Frontal cortex (tissue), 4 donors: ENCODE measurements around the gene LDLR. TPM values are rescaled to one million over a fixed set of nuclear protein-coding genes. Genes with fewer than 3 reads are reported as not detected.
"Not testable (repeated sequence)": the region's sequence is repeated elsewhere in the genome, so short reads cannot be mapped to it uniquely, and the experiment has no call there.

Experiments
- DNase-seq, 2 donors: peaks; one replicate each; pipeline ENCODE4 v3.0.0; 2012; ENCODE audit warnings: low spot score in 2 of 2
- FAIRE-seq: peaks from 2 replicates; lab custom pipeline; 2012; peaks lifted over from hg19 to GRCh38; lab: Jason Lieb, UNC
- total RNA-seq: library from RNA; depleted of rRNA; stranded (reverse); fragments of >200 nt; gene quantifications from one replicate; pipeline ENCODE4 v1.2.3, GENCODE V29; 2014
- donor health status: control.
- donor health status: control.
- donor health status: control.

LDLR gene
- total RNA-seq, 1 donor from 2014 or later, result 28.5 TPM

GRCh38 chr19:11166281-11167142 is 77.2 kb downstream of the LDLR start:
- no peak for FAIRE-seq
- no peak for DNase-seq

- DNase-seq (no peak), FAIRE-seq (no peak)
These were observed 79.3 kb downstream of the LDLR start for GRCh38 chr19:11168568-11168967.

GRCh38 chr19:11169896-11170678 is 80.8 kb downstream of the LDLR start:
- FAIRE-seq, result no peak
- no peak for DNase-seq

DNA sequence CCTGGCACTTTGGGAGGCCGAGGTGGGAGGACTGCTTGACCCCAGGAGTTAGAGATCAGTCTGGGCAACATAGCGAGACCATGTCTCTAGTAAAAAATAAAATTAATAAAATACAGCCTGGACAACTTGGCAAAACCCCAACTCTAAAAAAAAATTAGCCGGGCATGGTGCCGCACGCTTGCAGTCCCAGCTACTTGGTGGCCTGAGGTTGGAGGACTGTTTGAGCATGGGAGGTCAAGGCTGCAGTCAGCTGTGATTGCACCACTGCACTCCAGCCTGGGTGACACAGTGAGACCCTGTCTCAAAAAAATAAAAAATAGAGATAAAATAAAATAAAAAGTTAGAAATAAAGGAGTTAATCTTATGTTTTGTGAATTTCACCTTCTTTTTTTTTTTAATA is 81.9 kb downstream of the LDLR start:
- FAIRE-seq, result no peak
- no peak for DNase-seq

- no peak for DNase-seq
- no peak for FAIRE-seq
These were observed 83.3 kb downstream of the LDLR start for GRCh38 chr19:11172576-11172975.

- no peak for FAIRE-seq
- no peak for DNase-seq
These were observed 84.4 kb downstream of the LDLR start for GRCh38 chr19:11173516-11174155.

DNA sequence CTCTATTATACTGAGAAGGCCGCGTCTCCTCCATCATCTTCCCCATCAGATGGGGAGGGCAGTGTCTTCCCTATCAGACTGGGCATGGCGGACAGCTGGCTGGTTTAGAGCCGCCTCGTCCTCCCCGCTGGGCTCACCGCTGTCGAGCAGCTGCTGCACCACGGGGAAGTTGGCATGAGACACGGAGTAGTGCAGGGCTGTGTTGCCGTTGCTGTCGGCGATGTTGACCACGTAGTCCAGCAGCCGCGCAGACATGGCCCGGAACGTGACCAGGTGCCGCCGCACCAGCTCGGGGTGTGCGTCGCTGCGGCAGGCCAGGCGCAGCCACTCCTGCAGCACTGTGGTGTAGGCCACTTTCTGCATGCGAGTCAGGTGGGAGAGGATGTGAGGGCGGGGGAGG is 85.1 kb downstream of the LDLR start:
- DNase-seq, result no peak
- no peak for FAIRE-seq

DNA sequence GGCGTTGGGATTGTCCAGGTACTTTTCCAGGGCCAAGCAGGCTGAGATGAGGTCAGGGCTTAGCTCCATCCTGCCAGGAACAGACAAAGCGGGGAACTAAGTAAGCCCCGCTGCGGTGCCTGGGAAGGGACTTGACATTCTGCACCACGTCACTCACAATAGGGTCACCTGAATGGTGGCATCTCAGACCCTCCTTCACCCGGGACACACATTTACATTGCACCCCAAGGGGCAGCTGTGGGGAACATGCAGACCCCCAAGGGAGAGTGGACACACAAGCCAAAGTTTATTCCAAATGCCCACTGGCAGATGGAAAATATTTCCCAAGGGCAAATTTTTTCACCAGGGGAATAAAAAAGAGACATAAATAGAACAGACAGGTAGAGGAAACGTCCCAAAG is 86.7 kb downstream of the LDLR start:
- FAIRE-seq (no peak), DNase-seq (no peak)

DNA sequence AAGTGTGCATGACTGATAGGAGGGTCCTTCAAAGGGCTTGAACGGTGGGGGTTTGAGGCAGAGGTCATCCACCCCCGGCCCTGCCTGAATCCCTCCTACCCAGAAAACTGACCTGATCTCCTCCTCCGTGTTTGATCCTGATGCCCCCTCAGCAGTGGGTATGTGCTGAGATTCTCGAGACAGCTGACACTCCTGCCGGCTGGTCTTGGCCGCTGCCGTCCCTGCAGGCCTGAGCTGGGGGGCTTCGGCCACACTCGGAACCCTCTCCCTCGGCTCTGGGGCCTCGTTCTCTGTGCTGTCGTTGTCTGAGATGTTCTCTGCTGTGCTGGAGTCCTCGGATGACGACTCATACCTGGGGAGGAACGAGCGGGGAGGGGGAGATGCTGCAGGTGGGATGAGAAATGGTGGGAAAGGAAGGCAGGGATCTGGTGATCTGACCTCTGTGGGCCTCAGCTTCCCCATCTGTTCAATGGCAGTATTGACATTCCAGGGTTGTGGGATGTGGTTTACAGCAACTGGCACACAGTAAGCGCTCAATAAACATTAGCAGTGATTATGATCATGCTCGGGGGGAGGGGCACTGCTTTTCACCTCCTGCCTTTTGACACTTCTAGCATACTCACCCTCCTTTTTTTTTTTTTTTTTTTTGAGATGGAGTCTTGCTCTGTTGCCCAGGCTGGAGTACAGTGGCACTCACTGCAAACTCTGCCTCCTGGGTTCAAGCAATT is 87.4 kb downstream of the LDLR start:
- DNase-seq (no peak), FAIRE-seq (no peak)

GRCh38 chr19:11177592-11177991 is 88.3 kb downstream of the LDLR start:
- DNase-seq (peak in 1 of 2 donors; percentile 13), FAIRE-seq (no peak)

DNA sequence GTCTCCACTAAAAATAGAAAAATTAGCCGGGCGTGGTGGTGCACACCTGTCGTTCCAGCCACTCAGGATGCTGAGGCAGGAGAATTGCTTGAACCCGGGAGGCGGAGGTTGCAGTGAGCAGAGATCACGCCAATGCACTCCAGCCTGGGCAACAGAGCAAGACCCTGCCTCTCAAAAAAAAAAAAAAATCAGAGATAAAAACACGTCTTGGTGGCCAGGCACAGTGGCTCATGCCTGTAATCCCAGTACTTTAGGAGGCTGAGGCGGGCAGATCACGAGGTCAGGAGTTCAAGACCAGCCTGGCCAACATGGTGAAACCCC is 89.8 kb downstream of the LDLR start:
- not testable (repeated sequence) for DNase-seq, FAIRE-seq

GRCh38 chr19:11179716-11180297 is 90.5 kb downstream of the LDLR start:
- FAIRE-seq (no peak), DNase-seq (no peak)

- no peak for DNase-seq
- no peak for FAIRE-seq
These were observed 91.1 kb downstream of the LDLR start for GRCh38 chr19:11180346-11180745.

GRCh38 chr19:11180975-11181374 is 91.7 kb downstream of the LDLR start:
- FAIRE-seq, DNase-seq: not testable (repeated sequence)

- FAIRE-seq, result no peak
- no peak for DNase-seq
These were observed 92.2 kb downstream of the LDLR start for GRCh38 chr19:11181488-11181887.

Other genes with a start within 250 kb of the LDLR start
- gene C19orf38, start 241.0 kb upstream of the LDLR start, total RNA-seq, result 0.82 TPM
- gene CARM1, start 217.9 kb upstream of the LDLR start, total RNA-seq, result 18.8 TPM
- gene YIPF2, start 160.8 kb upstream of the LDLR start, total RNA-seq, result 35.9 TPM
- 41.6 TPM for gene TIMM29, start 160.7 kb upstream of the LDLR start, total RNA-seq
- 85.2 TPM for gene SMARCA4, start 128.4 kb upstream of the LDLR start, total RNA-seq
- gene SPC24, start 66.3 kb downstream of the LDLR start, total RNA-seq, result 6.9 TPM
- gene KANK2, start 108.1 kb downstream of the LDLR start, total RNA-seq, result 7.3 TPM
- not detected for gene ANGPTL8, start 150.2 kb downstream of the LDLR start, total RNA-seq
- 4.1 TPM for gene DOCK6, start 173.1 kb downstream of the LDLR start, total RNA-seq
- gene TSPAN16, start 206.7 kb downstream of the LDLR start, total RNA-seq, result not detected